WTC11 (cell line): ENCODE data around the gene OVOL2. TPM values are rescaled to one million over a fixed set of nuclear protein-coding genes. Genes with fewer than 3 reads are reported as not detected.
"Not testable (repeated sequence)": the region's sequence is repeated elsewhere in the genome, so short reads cannot be mapped to it uniquely, and the experiment has no call there.

ENCODE experiments used
- ATAC-seq: fragments of 200-7000 bp; cut with Tn5 transposase; 2 replicates; pipeline ENCODE4 v1.10.0; 2021; ENCODE audit warnings: mild to moderate bottlenecking, moderate library complexity
- CTCF ChIA-PET: fragments of 300-600 bp; sonication (Branson Sonifier 250); formaldehyde crosslinking; loops from one replicate; lab custom pipeline; 2021; ENCODE audit warnings: antibody characterized with exemption; lab: Charles Lee
- POLR2A ChIA-PET: fragments of 350-600 bp; sonication (Branson Sonifier 250); formaldehyde crosslinking; loops from one replicate; lab custom pipeline; 2021; ENCODE audit warnings: antibody characterized with exemption; lab: Charles Lee
- DNase-seq: peaks from one replicate; pipeline ENCODE4 v3.0.0; 2021; ENCODE audit warnings: low spot score
- H3K27ac Mint-ChIP-seq: 2 replicates; pipeline ENCODE4 v1.8.0; 2021; ENCODE audit warnings: mixed read lengths
- H3K27me3 Mint-ChIP-seq: 2 replicates; pipeline ENCODE4 v1.8.0; 2021; ENCODE audit warnings: low read depth, mild to moderate bottlenecking, moderate library complexity, mixed read lengths
- H3K36me3 Mint-ChIP-seq: 2 replicates; pipeline ENCODE4 v1.8.0; 2021; ENCODE audit warnings: mixed read lengths
- H3K4me1 Mint-ChIP-seq: 2 replicates; pipeline ENCODE4 v1.8.0; 2022; ENCODE audit warnings: mixed read lengths
- H3K4me3 Mint-ChIP-seq: 2 replicates; pipeline ENCODE4 v1.8.0; 2021; ENCODE audit warnings: mild to moderate bottlenecking, moderate library complexity, mixed read lengths
- H3K9me3 Mint-ChIP-seq: 2 replicates; pipeline ENCODE4 v1.8.0; 2021; ENCODE audit warnings: mixed read lengths
- ATF1 ChIP-seq: sonication (generic); formaldehyde crosslinking; IDR thresholded peaks from 2 replicates; pipeline ENCODE4 v1.8.1; 2023; ENCODE audit warnings: mild to moderate bottlenecking, moderate library complexity, missing genetic modification reagents
- CBFB ChIP-seq: sonication (generic); formaldehyde crosslinking; IDR thresholded peaks from 2 replicates; pipeline ENCODE4 v1.8.1; 2022; ENCODE audit warnings: mild to moderate bottlenecking, low read depth, missing genetic modification reagents
- CREB1 ChIP-seq: sonication (generic); formaldehyde crosslinking; IDR thresholded peaks from 2 replicates; pipeline ENCODE4 v1.8.0; 2023; ENCODE audit warnings: mild to moderate bottlenecking, missing genetic modification reagents
- EMX1 ChIP-seq: fragments of 250-450 bp; sonication (Bioruptor Pico); IDR thresholded peaks from 2 replicates; pipeline ENCODE4 v1.8.0; 2021; ENCODE audit warnings: mild to moderate bottlenecking
- FOXP1 ChIP-seq: sonication (generic); formaldehyde crosslinking; IDR thresholded peaks from 2 replicates; pipeline ENCODE4 v1.8.0; 2022; ENCODE audit warnings: missing genetic modification reagents, mild to moderate bottlenecking, moderate library complexity, borderline replicate concordance
- GABPB1 ChIP-seq: sonication (generic); formaldehyde crosslinking; IDR thresholded peaks from 2 replicates; pipeline ENCODE4 v1.8.1; 2023; ENCODE audit warnings: mild to moderate bottlenecking, missing genetic modification reagents
- GRHL2 ChIP-seq: fragments of 250-450 bp; sonication (Bioruptor Pico); IDR thresholded peaks from 2 replicates; pipeline ENCODE4 v1.8.0; 2022; ENCODE audit warnings: mild to moderate bottlenecking, moderate library complexity; ENCODE audit not compliant: insufficient replicate concordance, severe bottlenecking
- IRF2 ChIP-seq: sonication (generic); formaldehyde crosslinking; IDR thresholded peaks from 2 replicates; pipeline ENCODE4 v1.8.0; 2022; ENCODE audit warnings: low read depth, missing genetic modification reagents, borderline replicate concordance
- NFYB ChIP-seq: sonication (generic); formaldehyde crosslinking; conservative IDR thresholded peaks from 2 replicates; pipeline ENCODE4 v1.8.0; 2022; ENCODE audit warnings: low read depth, missing genetic modification reagents
- RELA ChIP-seq: sonication (generic); formaldehyde crosslinking; IDR thresholded peaks from 2 replicates; pipeline ENCODE4 v1.8.1; 2022; ENCODE audit warnings: missing genetic modification reagents, mild to moderate bottlenecking, borderline replicate concordance
- SMAD3 ChIP-seq: sonication (generic); formaldehyde crosslinking; IDR thresholded peaks from 2 replicates; pipeline ENCODE4 v1.8.0; 2022; ENCODE audit warnings: missing genetic modification reagents, mild to moderate bottlenecking, borderline replicate concordance
- TEAD1 ChIP-seq: sonication (generic); formaldehyde crosslinking; IDR thresholded peaks from 2 replicates; pipeline ENCODE4 v1.8.0; 2022; ENCODE audit warnings: mild to moderate bottlenecking, missing genetic modification reagents
- TEAD4 ChIP-seq: sonication (generic); formaldehyde crosslinking; IDR thresholded peaks from 2 replicates; pipeline ENCODE4 v1.8.0; 2022; ENCODE audit warnings: mild to moderate bottlenecking, missing genetic modification reagents
- ZNF263 ChIP-seq: sonication (generic); formaldehyde crosslinking; IDR thresholded peaks from 2 replicates; pipeline ENCODE4 v1.8.1; 2022; ENCODE audit warnings: low read depth, mild to moderate bottlenecking, moderate library complexity, missing genetic modification reagents
- total RNA-seq: library from RNA; stranded (reverse); gene quantifications from 3 replicates; pipeline ENCODE4 v1.2.3, GENCODE V29; 2021
- TF ChIP-seq, protein P1 (sequence below): sonication (generic); formaldehyde crosslinking; IDR thresholded peaks from 2 replicates; pipeline ENCODE4 v1.8.1; 2023; ENCODE audit warnings: mild to moderate bottlenecking, missing genetic modification reagents, moderate library complexity
- TF ChIP-seq, protein P2 (sequence below): sonication (generic); formaldehyde crosslinking; IDR thresholded peaks from 2 replicates; pipeline ENCODE4 v1.8.0; 2022; ENCODE audit warnings: mild to moderate bottlenecking, missing genetic modification reagents
- TF ChIP-seq, protein P3 (sequence below): sonication (generic); formaldehyde crosslinking; IDR thresholded peaks from 2 replicates; pipeline ENCODE4 v1.8.1; 2022; ENCODE audit warnings: mild to moderate bottlenecking, moderate library complexity, missing genetic modification reagents
- TF ChIP-seq, protein P4 (sequence below): sonication (generic); formaldehyde crosslinking; IDR thresholded peaks from 2 replicates; pipeline ENCODE4 v1.8.1; 2022; ENCODE audit warnings: mild to moderate bottlenecking, missing genetic modification reagents, moderate library complexity, borderline replicate concordance
- TF ChIP-seq, protein P5 (sequence below): fragments of 250-450 bp; sonication (Bioruptor Pico); IDR thresholded peaks from 2 replicates; pipeline ENCODE4 v1.9.0; 2021; ENCODE audit warnings: mild to moderate bottlenecking, borderline replicate concordance
- TF ChIP-seq, protein P6 (sequence below): sonication (generic); formaldehyde crosslinking; IDR thresholded peaks from 2 replicates; pipeline ENCODE4 v1.8.1; 2022; ENCODE audit warnings: low read depth, missing genetic modification reagents, borderline replicate concordance
- TF ChIP-seq, protein P7 (sequence below): fragments of 250-450 bp; sonication (Bioruptor Pico); IDR thresholded peaks from 2 replicates; pipeline ENCODE4 v1.8.0; 2021; ENCODE audit warnings: mild to moderate bottlenecking

Gene OVOL2
- total RNA-seq, 1 experiment from 2014 or later, result 9.8 TPM

DNA sequence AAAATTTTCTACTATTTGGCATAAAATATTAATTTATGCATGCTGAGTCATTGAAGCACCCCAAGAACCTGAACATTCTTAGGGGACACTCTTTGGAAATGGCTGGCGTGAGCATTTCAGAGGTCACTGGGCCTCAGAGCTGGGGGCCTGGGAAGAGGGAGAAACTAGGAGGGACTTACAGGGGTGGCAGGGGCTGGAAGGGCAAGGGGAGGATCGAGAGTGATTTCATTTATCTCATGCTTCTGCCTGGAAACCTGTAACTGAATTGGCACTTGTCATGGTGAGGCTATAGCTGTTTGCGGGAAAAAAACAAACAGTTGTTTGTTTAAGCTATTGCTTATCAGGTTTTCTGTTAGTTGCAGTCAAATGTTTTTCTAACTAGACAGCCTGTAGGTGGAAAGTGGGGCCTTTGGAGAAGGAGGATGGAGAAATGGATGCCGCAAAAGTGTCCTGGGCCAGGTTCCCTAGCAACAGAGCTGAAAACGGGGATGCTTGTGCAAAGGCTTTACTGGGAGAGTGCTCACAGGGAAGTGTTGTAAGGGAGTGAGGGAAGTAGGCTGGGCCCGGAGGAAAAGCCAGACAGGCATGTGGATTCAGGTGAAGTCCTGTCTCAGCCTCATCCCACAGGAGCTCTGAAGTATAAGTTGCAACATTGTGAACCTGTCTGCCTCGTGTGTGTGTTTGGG, 43.6 kb upstream of the OVOL2 start:
- Mint-ChIP-seq H3K4me3 (peak overlapping the region; percentile 14), H3K27me3 (peaks cover 3% of the 10 kb centered on the region)
- TF ChIP-seq ZNF263 (CRISPR knock-in tag) (no peak), CREB1 (CRISPR knock-in tag) (no peak), TEAD1 (CRISPR knock-in tag) (no peak), IRF2 (CRISPR knock-in tag) (no peak), RELA (no peak), TEAD4 (CRISPR knock-in tag) (no peak), ATF1 (no peak)
- TF ChIP-seq, protein P1, sequence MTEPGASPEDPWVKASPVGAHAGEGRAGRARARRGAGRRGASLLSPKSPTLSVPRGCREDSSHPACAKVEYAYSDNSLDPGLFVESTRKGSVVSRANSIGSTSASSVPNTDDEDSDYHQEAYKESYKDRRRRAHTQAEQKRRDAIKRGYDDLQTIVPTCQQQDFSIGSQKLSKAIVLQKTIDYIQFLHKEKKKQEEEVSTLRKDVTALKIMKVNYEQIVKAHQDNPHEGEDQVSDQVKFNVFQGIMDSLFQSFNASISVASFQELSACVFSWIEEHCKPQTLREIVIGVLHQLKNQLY (CRISPR knock-in tag), result no peak
- TF ChIP-seq, protein P2, sequence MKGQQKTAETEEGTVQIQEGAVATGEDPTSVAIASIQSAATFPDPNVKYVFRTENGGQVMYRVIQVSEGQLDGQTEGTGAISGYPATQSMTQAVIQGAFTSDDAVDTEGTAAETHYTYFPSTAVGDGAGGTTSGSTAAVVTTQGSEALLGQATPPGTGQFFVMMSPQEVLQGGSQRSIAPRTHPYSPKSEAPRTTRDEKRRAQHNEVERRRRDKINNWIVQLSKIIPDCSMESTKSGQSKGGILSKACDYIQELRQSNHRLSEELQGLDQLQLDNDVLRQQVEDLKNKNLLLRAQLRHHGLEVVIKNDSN (CRISPR knock-in tag), result no peak
- TF ChIP-seq, protein P3, sequence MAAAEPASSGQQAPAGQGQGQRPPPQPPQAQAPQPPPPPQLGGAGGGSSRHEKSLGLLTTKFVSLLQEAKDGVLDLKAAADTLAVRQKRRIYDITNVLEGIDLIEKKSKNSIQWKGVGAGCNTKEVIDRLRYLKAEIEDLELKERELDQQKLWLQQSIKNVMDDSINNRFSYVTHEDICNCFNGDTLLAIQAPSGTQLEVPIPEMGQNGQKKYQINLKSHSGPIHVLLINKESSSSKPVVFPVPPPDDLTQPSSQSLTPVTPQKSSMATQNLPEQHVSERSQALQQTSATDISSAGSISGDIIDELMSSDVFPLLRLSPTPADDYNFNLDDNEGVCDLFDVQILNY, result no peak

DNA sequence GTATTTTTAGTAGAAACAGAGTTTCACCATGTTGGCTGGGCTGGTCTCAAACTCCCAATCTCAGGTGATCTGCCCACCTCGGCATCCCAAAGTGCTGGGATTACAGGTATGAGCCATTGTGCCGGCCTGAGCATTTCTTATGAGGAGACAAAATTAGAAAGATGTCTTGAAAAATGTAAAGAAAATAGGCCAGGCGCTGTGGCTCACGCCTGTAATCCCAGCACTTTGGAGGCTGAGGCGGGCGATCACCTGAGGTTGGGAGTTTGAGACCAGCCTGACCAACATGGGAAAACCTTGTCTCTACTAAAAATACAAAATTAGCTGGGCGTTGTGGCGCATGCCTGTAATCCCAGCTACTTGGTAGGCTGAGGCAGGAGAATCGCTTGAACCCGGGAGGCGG, 42.9 kb upstream of the OVOL2 start:
- DNase-seq, ATAC-seq, H3K9me3 Mint-ChIP-seq, POLR2A ChIA-PET, CTCF ChIA-PET, H3K27ac Mint-ChIP-seq, H3K27me3 Mint-ChIP-seq, H3K36me3 Mint-ChIP-seq, H3K4me3 Mint-ChIP-seq: not testable (repeated sequence)
- peaks cover 12% of the 10 kb centered on the region for H3K4me1 Mint-ChIP-seq

More for the DNA sequence above, 43.6 kb upstream of the OVOL2 start:
- no peaks in the 10 kb centered on the region for H3K9me3 Mint-ChIP-seq
- H3K4me1 Mint-ChIP-seq, result peaks cover 12% of the 10 kb centered on the region
- H3K36me3 Mint-ChIP-seq, result no peaks in the 10 kb centered on the region
- peak overlapping the region; percentile 55 for H3K27ac Mint-ChIP-seq
- ChIA-PET POLR2A (no interaction called here), CTCF (interaction anchor here (0.6 kb wide), 1 partner anchor 10 kb away, joined by 3 read pairs; no protein-coding TSS in a partner anchor)
- ATAC-seq (peak; percentile 96), DNase-seq (peak; percentile 36)

DNA sequence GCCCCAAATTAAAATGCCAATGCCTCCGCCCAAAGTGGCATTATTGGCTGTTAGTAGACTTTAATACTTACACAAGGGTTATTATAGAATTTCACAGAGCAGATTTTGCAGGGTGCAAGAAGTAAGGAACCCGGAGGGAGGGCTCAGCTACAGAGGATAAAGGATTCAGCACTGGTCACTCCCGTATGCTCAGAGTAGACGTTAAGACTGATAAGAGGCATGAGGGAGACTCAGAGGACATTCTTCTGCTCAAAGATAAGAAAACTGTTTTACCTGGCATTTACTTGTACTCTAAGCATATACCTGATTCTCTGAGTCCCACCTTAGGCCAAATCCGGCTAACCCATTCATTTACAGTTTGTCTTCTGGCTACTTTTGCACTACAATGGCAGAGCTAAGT, 36.5 kb upstream of the OVOL2 start:
- CTCF ChIA-PET, result no interaction called here
- TF ChIP-seq, protein P4, sequence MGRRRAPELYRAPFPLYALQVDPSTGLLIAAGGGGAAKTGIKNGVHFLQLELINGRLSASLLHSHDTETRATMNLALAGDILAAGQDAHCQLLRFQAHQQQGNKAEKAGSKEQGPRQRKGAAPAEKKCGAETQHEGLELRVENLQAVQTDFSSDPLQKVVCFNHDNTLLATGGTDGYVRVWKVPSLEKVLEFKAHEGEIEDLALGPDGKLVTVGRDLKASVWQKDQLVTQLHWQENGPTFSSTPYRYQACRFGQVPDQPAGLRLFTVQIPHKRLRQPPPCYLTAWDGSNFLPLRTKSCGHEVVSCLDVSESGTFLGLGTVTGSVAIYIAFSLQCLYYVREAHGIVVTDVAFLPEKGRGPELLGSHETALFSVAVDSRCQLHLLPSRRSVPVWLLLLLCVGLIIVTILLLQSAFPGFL (CRISPR knock-in tag), result no peak
- TF ChIP-seq, protein P5, sequence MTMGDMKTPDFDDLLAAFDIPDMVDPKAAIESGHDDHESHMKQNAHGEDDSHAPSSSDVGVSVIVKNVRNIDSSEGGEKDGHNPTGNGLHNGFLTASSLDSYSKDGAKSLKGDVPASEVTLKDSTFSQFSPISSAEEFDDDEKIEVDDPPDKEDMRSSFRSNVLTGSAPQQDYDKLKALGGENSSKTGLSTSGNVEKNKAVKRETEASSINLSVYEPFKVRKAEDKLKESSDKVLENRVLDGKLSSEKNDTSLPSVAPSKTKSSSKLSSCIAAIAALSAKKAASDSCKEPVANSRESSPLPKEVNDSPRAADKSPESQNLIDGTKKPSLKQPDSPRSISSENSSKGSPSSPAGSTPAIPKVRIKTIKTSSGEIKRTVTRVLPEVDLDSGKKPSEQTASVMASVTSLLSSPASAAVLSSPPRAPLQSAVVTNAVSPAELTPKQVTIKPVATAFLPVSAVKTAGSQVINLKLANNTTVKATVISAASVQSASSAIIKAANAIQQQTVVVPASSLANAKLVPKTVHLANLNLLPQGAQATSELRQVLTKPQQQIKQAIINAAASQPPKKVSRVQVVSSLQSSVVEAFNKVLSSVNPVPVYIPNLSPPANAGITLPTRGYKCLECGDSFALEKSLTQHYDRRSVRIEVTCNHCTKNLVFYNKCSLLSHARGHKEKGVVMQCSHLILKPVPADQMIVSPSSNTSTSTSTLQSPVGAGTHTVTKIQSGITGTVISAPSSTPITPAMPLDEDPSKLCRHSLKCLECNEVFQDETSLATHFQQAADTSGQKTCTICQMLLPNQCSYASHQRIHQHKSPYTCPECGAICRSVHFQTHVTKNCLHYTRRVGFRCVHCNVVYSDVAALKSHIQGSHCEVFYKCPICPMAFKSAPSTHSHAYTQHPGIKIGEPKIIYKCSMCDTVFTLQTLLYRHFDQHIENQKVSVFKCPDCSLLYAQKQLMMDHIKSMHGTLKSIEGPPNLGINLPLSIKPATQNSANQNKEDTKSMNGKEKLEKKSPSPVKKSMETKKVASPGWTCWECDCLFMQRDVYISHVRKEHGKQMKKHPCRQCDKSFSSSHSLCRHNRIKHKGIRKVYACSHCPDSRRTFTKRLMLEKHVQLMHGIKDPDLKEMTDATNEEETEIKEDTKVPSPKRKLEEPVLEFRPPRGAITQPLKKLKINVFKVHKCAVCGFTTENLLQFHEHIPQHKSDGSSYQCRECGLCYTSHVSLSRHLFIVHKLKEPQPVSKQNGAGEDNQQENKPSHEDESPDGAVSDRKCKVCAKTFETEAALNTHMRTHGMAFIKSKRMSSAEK, result no peak
- TF ChIP-seq EMX1 (CRISPR knock-in tag), result no peak
- TF ChIP-seq FOXP1 (CRISPR knock-in tag), result no peak
- no peak for TF ChIP-seq SMAD3 (CRISPR knock-in tag)
- TF ChIP-seq RELA, result no peak
- TF ChIP-seq CBFB (CRISPR knock-in tag), result no peak
- no peak for TF ChIP-seq NFYB (CRISPR knock-in tag)
- TF ChIP-seq GRHL2, result no peak
- TF ChIP-seq, protein P6, sequence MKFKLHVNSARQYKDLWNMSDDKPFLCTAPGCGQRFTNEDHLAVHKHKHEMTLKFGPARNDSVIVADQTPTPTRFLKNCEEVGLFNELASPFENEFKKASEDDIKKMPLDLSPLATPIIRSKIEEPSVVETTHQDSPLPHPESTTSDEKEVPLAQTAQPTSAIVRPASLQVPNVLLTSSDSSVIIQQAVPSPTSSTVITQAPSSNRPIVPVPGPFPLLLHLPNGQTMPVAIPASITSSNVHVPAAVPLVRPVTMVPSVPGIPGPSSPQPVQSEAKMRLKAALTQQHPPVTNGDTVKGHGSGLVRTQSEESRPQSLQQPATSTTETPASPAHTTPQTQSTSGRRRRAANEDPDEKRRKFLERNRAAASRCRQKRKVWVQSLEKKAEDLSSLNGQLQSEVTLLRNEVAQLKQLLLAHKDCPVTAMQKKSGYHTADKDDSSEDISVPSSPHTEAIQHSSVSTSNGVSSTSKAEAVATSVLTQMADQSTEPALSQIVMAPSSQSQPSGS, result no peak
- no peak for TF ChIP-seq GABPB1 (CRISPR knock-in tag)
- TF ChIP-seq, protein P7, sequence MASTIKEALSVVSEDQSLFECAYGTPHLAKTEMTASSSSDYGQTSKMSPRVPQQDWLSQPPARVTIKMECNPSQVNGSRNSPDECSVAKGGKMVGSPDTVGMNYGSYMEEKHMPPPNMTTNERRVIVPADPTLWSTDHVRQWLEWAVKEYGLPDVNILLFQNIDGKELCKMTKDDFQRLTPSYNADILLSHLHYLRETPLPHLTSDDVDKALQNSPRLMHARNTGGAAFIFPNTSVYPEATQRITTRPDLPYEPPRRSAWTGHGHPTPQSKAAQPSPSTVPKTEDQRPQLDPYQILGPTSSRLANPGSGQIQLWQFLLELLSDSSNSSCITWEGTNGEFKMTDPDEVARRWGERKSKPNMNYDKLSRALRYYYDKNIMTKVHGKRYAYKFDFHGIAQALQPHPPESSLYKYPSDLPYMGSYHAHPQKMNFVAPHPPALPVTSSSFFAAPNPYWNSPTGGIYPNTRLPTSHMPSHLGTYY (CRISPR knock-in tag), result no peak

More for the DNA sequence above, 36.5 kb upstream of the OVOL2 start:
- POLR2A ChIA-PET, result no interaction called here
- H3K27me3 Mint-ChIP-seq, result peaks cover 4% of the 10 kb centered on the region
- no peak overlapping the region for H3K4me3 Mint-ChIP-seq
- no peaks in the 10 kb centered on the region for H3K9me3 Mint-ChIP-seq
- DNase-seq, result no peak
- peaks cover 2% of the 10 kb centered on the region; the same call in 1 of the 2 replicates for H3K4me1 Mint-ChIP-seq
- no peaks in the 10 kb centered on the region for H3K36me3 Mint-ChIP-seq
- ATAC-seq, result no peak
- no peak overlapping the region for H3K27ac Mint-ChIP-seq
